ENCODE measurements around the gene SOD3.

The SOD3 gene

DNA sequence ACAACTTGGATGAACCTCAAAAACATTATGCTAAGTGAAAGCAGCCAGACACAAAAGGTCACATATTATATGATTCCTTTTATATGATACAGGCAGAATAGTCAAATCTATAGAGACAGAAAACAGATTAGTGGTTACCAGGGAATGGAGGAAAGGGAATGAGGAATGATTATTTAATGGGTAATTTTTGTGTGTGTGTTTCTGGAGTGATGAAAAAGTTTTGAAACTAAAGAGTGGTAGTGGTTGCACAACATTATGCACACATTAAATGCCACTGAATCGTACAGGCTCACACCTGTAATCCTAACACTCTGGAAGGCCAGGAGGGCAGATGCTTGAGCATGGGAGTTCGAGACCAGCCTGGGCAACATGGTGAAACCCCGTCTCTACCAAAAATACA lies 19.6 kb upstream of the SOD3 start:
- no peak for DNase-seq

GRCh38 chr4:24777536-24778463 lies 17.6 kb upstream of the SOD3 start:
- no peak for DNase-seq

DNA sequence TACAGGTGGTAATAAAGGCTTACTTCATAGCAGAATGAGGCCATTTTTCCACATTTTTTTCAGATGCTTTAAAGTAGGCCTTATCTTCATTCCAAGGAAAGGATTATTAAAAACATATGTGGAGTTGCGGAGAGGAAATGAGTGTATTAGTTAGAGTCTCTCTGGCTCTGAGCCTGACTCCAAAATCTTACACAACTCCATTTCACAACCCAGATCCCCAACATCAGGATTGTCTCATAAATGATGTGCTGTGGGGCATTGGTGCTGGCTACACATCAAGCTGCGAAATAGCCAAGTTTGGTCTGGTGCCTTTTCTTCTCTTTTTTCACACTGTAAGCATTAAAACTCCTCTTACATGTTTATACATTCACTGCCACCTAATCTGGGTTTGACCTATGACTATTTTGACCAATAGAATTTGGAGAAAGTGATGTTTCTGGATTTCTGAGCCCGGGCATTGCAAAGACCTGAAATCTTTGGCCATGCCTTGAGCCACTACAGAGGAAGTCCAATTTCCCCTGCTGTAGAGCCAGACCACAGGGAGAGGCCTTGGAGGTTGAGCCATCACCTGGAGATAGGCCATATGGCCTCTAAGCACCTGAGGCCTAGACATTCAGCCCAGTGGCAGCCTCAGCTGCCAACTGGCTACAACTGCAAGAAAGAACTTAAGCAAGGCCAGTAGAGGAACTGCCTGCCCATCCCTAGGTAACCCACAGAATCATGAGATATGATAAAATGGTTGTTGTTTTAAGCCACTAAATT lies 16.7 kb upstream of the SOD3 start:
- no peak for DNase-seq

DNA sequence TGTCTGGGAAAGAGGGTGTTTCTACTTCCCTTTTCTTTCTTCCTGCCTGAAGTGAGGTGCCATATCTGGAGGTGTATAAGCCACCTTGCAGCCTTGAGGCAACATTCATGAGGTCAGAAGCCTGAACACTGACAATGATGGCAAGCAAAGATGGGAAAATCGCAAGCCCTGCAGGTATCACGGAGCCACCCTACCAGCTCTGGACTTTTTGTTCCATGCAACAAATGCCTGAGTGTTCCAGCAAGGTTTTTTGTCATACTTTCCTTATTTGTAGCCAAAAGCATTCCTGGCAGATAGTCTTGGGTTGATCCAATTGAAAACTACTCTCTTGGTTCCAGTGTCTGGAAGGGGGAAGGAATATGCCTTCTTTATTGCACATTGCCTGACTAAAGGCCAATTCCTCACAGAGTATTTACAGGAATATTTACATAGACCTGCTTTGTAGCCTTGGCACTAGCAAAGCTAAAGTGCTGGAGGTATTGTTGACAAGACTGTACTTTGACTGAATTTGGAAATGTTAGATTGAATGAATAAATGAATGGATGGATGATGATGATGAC lies 14.4 kb upstream of the SOD3 start:
- no peak for DNase-seq

- no peak for DNase-seq
Measured at GRCh38 chr4:24781999-24782745, 13.2 kb upstream of the SOD3 start.

- no peak for DNase-seq
Measured at GRCh38 chr4:24783506-24783905, 11.9 kb upstream of the SOD3 start.

DNA sequence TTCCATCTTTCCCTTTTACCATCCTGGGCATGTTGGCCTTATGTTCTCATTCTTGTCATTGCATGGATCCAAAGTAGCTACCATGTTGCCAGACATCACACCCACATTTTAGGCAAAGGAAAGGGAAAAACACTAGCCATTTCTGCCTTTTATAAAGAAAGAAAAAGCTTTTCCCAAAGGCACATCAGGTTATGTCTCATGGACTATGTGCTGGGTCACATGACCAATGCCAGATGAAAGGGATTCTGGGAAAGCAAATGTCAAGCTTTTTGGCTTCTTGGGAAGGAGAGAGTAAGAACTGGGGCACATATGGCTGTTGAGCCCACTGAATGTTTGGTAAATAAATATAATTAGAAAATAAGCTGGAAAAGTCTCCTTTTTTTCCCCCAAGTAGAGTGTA lies 4.3 kb upstream of the SOD3 start:
- DNase-seq: no peak

DNA sequence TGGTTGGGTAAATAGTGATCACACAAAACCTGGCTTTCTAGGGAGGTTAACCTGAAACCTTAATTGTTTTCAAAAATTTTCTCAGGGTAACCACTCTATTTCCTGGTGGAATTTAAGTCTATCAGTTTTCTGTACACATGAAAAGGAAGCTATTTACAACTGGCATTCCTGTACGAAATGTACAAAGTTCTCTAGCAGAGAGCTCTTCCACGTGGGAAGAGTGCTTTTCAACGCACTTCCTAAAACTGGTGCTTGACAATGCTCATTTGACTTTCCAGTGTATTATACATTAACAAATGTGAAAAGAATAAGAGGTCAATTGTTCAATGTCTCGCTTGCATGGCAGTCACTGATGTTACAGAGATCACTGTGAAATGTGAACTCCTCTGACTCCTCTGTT lies 2.8 kb upstream of the SOD3 start:
- DNase-seq: no peak

DNA sequence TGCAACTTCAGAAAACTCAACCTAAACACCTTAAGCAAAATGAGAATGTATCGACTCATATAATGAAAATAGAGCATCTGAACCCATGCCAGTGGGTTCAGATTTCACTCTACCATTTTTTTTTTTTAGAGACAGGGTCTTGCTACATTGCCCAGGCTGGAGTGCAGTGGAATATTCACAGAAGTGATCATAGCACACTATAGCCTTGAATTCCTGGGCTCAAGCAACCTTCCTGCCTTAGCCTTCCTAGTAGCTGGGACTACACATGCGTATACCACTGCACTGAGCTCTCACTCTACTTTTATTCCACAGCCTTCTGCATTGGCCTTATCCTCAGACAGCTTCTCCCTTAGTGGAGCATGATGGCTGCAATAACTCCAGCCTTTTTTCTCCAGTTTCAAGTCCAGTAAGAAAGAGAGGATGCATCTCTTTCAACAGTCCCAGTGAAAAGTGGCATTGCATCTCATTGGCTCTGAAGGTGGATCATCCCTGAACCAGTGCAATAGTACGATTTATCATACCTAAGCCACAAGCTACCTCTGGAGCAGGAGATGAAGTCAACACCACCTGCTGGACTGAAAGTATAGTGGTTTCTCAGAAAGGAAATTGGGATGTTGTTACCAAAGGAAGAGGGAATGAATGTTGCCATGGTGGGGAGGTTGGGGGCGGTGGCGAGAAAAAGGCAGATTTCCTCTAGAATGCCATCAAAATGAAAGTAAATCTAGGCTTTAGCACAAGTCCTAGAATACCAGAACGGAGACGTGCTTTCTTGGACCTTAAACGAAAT lies 2.0 kb upstream of the SOD3 start:
- peak; percentile 3 for DNase-seq

DNA sequence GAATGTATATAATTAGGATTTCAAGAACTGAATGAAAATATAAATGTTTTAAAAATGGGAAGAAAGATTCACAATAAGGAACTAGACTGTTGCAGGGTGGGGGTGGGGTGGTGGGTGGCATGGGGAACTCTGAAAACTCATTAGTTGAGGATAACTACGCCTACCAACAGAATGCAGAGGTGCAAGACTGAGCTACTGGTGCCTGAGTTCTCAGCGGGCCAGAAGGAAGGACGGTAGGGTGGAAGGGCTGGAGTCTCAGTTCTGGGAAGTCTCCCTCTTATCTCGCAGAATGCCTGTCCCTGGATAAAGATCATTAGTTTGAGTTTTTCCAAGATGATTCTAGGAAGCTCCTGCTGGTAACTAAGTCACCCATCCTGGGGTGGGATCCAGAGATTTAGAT lies 1.3 kb upstream of the SOD3 start:
- no peak for DNase-seq

- no peak for DNase-seq
Measured at GRCh38 chr4:24794480-24794879, 893 bp upstream of the SOD3 start.

DNA sequence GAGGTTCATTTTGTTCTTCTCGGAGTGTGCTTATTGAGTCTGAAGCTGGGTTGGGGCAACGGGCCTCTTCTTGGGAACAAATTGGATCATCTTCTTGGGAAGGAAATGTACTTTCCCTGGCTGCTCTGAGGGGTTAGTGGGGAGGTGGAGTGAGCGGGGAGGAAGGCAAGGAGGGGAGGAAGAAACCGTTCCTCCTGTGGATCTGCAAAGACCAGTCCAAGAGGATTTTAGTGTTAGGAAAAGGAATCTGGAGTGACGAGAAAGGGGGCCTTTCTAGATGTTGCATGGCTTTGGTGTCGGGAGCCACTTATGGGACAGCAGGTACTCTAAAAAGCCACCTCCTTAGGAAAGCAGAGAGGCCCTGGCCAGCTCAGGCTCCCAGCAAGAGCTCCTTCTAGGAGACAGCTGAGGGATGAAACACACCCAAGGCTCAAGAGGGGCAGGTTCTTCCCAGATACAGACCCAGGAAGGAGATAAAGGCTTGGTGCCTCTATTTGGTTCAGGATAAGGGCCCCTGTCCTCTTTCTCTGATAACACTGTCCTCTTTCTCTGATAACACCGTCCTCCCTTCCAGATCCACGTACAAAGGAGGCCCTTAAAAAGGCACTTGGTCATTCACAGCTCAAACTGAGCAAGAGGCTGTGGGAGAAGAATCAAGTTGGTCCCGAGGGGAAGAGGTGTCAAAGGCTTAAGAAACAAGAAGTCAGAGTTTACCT lies 451 bp downstream of the SOD3 start:
- no peak for DNase-seq

GRCh38 chr4:24796620-24797019 lies 1.2 kb downstream of the SOD3 start:
- no peak for DNase-seq

GRCh38 chr4:24798036-24798610 lies 2.8 kb downstream of the SOD3 start:
- no peak for DNase-seq

GRCh38 chr4:24799196-24799543 lies 3.8 kb downstream of the SOD3 start:
- no peak for DNase-seq

DNA sequence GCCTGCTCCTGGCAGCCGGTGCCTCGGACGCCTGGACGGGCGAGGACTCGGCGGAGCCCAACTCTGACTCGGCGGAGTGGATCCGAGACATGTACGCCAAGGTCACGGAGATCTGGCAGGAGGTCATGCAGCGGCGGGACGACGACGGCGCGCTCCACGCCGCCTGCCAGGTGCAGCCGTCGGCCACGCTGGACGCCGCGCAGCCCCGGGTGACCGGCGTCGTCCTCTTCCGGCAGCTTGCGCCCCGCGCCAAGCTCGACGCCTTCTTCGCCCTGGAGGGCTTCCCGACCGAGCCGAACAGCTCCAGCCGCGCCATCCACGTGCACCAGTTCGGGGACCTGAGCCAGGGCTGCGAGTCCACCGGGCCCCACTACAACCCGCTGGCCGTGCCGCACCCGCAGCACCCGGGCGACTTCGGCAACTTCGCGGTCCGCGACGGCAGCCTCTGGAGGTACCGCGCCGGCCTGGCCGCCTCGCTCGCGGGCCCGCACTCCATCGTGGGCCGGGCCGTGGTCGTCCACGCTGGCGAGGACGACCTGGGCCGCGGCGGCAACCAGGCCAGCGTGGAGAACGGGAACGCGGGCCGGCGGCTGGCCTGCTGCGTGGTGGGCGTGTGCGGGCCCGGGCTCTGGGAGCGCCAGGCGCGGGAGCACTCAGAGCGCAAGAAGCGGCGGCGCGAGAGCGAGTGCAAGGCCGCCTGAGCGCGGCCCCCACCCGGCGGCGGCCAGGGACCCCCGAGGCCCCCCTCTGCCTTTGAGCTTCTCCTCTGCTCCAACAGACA lies 4.4 kb downstream of the SOD3 start:
- no peak for DNase-seq

- no peak for DNase-seq
Measured at GRCh38 chr4:24800325-24800895, 5.0 kb downstream of the SOD3 start.

DNA sequence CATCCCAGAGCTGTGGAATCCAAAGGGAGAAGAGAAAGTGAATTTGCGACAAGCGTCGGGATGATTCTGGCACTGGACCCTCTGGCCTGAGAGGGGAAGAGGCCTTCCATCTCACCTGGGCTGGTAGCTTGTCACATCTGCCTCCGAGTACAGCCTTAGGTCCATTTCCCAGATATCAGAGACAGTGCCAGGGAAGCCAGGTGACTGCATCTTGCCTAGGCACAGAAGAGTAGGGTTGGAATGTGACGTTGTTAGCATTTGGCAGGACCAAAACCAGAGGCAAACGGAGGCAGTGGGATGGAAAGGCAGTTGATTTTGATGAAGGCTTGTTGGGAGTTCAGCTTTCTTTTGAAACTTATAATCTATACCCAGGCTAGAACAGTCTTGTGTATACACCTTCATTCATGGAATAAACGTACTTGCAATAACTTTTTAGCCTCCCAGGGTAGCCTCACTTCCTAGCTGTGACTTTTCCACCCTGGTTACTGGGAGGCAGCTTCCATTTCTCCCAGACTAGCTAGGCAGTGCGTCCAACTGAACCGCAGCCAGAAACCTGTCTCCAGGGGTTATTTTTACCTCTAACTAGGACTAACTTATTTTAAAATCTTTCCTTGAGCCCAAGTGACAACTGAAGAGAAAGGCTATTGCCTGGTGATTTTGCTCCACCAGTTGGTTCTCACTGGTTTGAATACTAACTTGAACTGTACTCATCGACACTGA lies 5.9 kb downstream of the SOD3 start:
- no peak for DNase-seq

GRCh38 chr4:24802648-24803047 lies 7.3 kb downstream of the SOD3 start:
- DNase-seq: no peak
